ENCODE data around the gene ARHGAP45. TPM values are rescaled to one million over a fixed set of nuclear protein-coding genes. Genes with fewer than 3 reads are reported as not detected.
A peak's percentile ranks its signal among the peaks of the same experiment; 100 is the strongest.

Gene ARHGAP45
- total RNA-seq, 1 donor from 2014 or later: 6.1 TPM

GRCh38 chr19:1089891-1090290 lies 22.9 kb downstream of the ARHGAP45 start:
- H3K4me1 Mint-ChIP-seq (ENCODE audit: low read depth): peaks cover 10% of the 10 kb centered on the region
- H3K27ac Mint-ChIP-seq: no peak overlapping the region
- H3K27me3 Mint-ChIP-seq: no peaks in the 10 kb centered on the region
- H3K36me3 Mint-ChIP-seq (ENCODE audit: insufficient read depth): peaks cover 7% of the 10 kb centered on the region
- DNase-seq (ENCODE audit: low spot score, unreplicated experiment): no peak
- H3K9me3 Mint-ChIP-seq (ENCODE audit: low read depth): no peaks in the 10 kb centered on the region
- TF ChIP-seq CTCF (IDR thresholded peaks at IDR 0.05; ENCODE audit: unreplicated experiment): no peak
- no peak overlapping the region for H3K4me3 Mint-ChIP-seq (ENCODE audit: low read depth)

DNA sequence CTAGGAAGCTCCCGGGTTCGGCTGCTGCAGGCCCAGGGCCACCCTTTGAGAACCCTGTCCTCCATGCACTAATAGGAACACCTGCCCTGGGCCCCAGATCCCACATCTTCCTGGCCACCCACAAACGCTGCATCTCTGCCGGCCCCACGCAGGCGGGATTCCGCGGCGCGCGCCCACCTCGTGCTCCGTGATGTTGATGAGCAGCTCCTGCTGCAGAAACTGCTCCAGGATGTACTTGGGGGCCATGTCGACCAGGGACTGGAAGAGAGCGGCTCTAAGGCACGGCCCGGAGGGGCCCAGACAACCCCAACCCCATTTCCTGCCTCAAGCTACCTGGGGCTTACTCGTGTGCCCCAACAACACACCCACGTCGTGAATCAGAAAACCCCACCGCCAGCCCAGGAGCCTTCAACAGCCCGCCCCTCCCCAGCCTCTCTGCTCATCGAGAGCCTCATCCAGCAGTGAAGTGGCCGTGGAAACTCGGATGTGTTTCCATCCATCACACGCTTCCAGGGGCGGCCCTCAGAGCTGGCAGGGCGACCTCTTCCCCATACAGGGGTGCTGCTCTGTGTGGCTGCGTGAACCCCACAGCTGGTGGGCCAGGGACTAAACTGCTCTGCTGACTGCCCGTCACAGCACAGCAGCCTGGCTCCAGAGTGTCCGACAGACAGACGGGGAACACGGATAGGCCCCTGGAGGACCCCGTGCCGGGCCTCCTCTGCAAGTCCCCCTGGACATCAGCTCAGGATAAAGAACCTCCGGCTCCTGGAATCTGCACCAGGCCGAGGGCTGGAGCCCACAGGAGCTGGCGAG lies 24.0 kb downstream of the ARHGAP45 start:
- H3K27ac Mint-ChIP-seq: no peak overlapping the region
- peaks cover 14% of the 10 kb centered on the region for H3K4me1 Mint-ChIP-seq (ENCODE audit: low read depth)
- H3K36me3 Mint-ChIP-seq (ENCODE audit: insufficient read depth): peaks cover 4% of the 10 kb centered on the region
- no peak for DNase-seq (ENCODE audit: low spot score, unreplicated experiment)
- TF ChIP-seq CTCF (IDR thresholded peaks at IDR 0.05; ENCODE audit: unreplicated experiment): no peak
- H3K4me3 Mint-ChIP-seq (ENCODE audit: low read depth): no peak overlapping the region
- no peaks in the 10 kb centered on the region for H3K9me3 Mint-ChIP-seq (ENCODE audit: low read depth)
- no peaks in the 10 kb centered on the region for H3K27me3 Mint-ChIP-seq

GRCh38 chr19:1091544-1092175 lies 24.7 kb downstream of the ARHGAP45 start:
- TF ChIP-seq CTCF (IDR thresholded peaks at IDR 0.05; ENCODE audit: unreplicated experiment): no peak
- H3K4me1 Mint-ChIP-seq (ENCODE audit: low read depth): peaks cover 14% of the 10 kb centered on the region
- peaks cover 4% of the 10 kb centered on the region for H3K36me3 Mint-ChIP-seq (ENCODE audit: insufficient read depth)
- DNase-seq (ENCODE audit: low spot score, unreplicated experiment): no peak
- H3K4me3 Mint-ChIP-seq (ENCODE audit: low read depth): no peak overlapping the region
- H3K27ac Mint-ChIP-seq: no peak overlapping the region
- H3K9me3 Mint-ChIP-seq (ENCODE audit: low read depth): no peaks in the 10 kb centered on the region
- H3K27me3 Mint-ChIP-seq: no peaks in the 10 kb centered on the region

DNA sequence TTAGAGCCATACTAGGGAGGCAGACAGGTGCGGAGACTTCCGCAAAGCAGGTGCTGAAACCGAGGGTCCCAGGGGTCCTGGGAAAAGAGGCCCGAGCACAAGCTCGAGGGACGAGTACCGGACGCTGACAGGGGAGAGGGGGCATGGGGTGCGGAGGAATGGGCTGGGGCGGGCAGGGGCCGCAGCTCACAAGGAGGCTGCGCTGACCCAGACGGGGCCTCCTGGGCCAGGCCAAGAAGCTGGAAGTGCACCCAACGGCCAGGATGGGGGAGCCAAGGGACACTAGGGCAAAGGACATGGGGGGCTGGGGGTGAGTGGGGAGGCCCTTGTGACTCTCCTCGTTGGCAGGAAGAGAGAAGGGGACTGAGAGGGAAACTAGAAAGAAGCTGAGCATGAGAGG lies 26.4 kb downstream of the ARHGAP45 start:
- H3K27me3 Mint-ChIP-seq: no peaks in the 10 kb centered on the region
- H3K9me3 Mint-ChIP-seq (ENCODE audit: low read depth): no peaks in the 10 kb centered on the region
- peak overlapping the region; percentile 88 for H3K4me3 Mint-ChIP-seq (ENCODE audit: low read depth)
- H3K36me3 Mint-ChIP-seq (ENCODE audit: insufficient read depth): no peaks in the 10 kb centered on the region
- H3K4me1 Mint-ChIP-seq (ENCODE audit: low read depth): peaks cover 20% of the 10 kb centered on the region
- no peak for TF ChIP-seq CTCF (IDR thresholded peaks at IDR 0.05; ENCODE audit: unreplicated experiment)
- peak overlapping the region; percentile 80 for H3K27ac Mint-ChIP-seq
- DNase-seq (ENCODE audit: low spot score, unreplicated experiment): no peak

GRCh38 chr19:1093811-1094553 lies 27.0 kb downstream of the ARHGAP45 start:
- Mint-ChIP-seq H3K27ac (peak overlapping the region; percentile 74), H3K27me3 (no peaks in the 10 kb centered on the region), H3K36me3 (ENCODE audit: insufficient read depth) (no peaks in the 10 kb centered on the region), H3K9me3 (ENCODE audit: low read depth) (no peaks in the 10 kb centered on the region), H3K4me3 (ENCODE audit: low read depth) (peak overlapping the region; percentile 88), H3K4me1 (ENCODE audit: low read depth) (peaks cover 27% of the 10 kb centered on the region)
- TF ChIP-seq CTCF (IDR thresholded peaks at IDR 0.05; ENCODE audit: unreplicated experiment): no peak
- no peak for DNase-seq (ENCODE audit: low spot score, unreplicated experiment)

All from progenitor cell of endocrine pancreas (in vitro differentiated cells).